DLD1 (cell line): ENCODE results near the gene UTP25.

Experiments used
- in situ Hi-C: cut with HindIII; loops from 2 replicates; pipeline ENCODE4 v1.10.0; 2017; ENCODE audit warnings: low sequenced_read_pairs

UTP25 gene

DNA sequence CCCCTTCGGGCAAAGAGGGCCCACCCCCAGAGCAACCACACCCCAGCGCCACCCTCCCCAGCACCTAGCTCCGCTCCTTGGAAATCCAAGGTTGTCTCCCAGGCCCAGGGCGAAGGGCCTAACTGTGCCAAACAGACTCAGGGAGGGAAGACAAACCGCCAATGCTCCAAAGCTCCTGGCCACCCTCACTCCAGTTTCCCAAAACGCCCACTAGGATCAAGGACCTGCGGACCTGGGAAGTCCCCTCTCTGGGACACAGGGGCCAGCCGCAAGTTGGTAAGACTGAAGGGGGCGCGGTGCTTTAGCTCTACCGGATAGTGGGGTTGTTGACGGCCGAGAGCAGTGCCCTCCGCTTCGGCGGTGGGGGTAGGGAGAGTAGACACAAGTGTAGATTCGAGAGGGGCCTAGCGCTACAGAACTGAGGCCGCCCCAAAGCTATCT is 22.4 kb upstream of the UTP25 start:
- in situ Hi-C loops = no loop called here

DNA sequence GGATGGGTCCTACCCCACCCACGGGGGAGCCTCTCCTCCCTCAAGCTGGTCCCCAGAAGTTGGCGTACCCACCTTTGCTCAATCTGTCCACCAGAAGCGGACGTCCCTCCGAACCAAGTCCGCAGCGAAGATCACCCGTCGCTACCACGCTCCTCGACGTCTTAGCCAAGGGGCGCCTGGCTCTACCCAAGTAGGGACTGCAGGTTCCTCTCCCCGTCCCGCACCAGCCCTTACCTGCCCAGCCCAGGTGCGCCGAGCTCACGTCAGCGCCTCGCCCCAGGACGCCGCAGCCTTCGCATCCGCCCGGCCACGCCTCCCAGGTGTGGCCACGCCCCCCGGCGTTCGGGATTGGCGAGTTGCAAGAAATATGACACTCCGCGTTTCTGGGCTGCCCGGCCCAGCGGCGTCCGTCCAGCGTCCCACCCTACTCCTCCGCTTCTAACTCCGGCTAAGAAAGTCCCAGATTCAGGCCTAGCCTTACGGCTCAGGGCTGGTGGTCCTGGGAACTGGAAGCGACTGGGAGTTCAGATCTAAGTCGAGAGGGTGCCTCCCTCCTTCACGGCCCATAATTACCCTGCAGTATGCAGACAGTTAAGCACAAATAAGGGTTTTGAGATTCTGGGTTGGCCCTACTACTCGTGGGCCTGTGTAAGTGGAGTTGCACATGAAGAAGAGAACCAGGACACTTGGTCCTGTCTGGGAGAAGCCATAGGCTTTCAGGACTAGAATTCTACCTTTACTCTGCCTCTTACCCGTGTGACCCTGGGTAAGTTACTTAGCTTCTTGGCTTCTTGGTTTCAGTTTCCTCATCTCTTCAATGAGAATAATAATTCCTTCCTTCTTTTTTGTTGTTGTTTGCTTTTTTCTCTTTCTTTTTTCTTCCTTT is 21.7 kb upstream of the UTP25 start, which contains the start of gene IRF6:
TSS of gene IRF6 (minus strand) at position 268 of the 886 bp plus-strand sequence. CDS start 4,729 bp downstream, outside the sequence.
- in situ Hi-C loops = no loop called here

GRCh38 chr1:209807509-209807908 is 20.3 kb upstream of the UTP25 start:
- in situ Hi-C loops = no loop called here

DNA sequence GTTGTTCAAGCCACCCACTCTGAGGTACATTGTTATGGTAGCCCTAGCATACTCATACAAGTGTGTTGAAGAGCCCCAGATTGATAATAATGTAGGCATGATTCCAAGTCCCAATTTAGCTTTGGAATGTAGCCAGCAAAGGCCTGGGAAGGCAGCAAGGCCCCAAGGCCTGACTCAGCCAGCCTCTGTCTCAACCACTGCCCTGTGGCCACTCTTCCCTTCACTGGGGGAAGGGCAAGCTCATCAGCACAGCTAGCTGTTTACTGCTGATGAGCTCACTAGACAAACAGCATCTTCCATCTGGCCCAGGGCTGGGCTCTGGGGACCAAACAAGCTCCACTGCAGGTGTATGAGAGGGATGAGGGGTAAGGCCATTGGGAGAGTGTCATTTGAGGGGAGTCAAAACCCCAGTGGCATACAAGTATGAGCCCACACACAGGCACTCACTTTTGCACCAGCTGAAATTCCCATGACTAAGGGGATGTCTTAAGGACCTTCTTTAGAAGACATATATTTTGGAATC is 19.7 kb upstream of the UTP25 start:
- in situ Hi-C loops = no loop called here

- in situ Hi-C loops = no loop called here
Measured at GRCh38 chr1:209809611-209810010, 18.2 kb upstream of the UTP25 start.

- in situ Hi-C loops = no loop called here
Measured at GRCh38 chr1:209810783-209811182, 17.0 kb upstream of the UTP25 start.

DNA sequence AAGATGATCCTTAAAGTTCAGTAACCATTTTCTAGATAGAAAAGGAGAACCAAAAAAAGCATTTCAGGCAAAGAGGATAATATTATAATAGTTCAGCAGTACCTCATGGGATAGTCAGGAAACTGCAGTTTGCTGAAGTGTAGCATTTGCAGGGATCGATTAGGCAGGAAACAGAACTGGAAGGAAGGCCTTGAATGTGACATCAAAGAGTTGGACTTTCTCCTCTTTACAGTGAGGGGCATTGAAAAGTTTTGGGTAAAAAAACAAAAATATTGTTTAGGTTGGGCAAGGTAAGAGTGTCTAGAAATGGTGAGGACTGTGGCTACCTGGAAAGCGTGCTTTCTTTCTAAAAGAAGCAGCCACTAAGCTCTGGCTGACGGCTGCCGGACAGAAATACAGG is 13.9 kb upstream of the UTP25 start:
- in situ Hi-C loops = no loop called here

- in situ Hi-C loops = no loop called here
Measured at GRCh38 chr1:209815490-209815889, 12.3 kb upstream of the UTP25 start.

- in situ Hi-C loops = no loop called here
Measured at GRCh38 chr1:209815931-209816341, 11.8 kb upstream of the UTP25 start.

DNA sequence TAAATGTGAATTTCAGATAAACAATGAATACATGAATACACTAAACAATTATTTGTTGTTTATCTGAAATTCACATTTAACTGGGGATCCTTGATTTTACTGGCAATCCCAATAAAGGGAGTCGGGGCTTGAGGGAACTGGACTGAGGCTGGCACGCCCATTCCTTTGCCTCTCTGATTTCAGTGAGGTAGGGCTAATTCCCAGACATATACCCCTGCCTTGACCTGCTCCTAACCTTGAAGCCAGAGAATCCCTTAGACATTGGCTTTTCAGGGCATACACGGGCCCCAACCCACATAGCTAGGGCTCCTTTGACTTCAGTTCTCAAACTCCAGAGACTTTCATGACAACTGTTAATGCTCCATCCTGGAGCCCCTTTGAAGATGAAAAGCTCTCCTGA is 10.8 kb upstream of the UTP25 start:
- in situ Hi-C loops = no loop called here

DNA sequence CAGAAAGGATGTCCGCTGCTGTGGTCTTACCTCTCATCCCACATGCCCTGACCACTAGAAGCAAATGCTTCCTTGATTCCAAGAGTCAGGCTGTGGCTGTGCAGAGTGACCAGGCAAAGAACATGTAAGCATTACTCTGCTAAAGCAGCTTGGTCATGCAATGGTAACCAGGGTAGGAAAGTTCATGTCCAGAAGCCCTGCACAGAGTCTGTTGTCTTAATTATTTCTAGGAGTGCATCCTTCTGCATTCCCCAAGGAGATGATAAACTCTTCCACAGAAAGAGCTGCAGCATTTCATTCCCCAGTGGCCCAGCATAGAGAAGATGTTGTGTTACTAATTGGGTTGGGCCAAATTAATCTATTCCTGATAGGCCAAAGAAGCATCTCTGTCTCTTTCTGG is 10.1 kb upstream of the UTP25 start:
- in situ Hi-C loops = no loop called here

DNA sequence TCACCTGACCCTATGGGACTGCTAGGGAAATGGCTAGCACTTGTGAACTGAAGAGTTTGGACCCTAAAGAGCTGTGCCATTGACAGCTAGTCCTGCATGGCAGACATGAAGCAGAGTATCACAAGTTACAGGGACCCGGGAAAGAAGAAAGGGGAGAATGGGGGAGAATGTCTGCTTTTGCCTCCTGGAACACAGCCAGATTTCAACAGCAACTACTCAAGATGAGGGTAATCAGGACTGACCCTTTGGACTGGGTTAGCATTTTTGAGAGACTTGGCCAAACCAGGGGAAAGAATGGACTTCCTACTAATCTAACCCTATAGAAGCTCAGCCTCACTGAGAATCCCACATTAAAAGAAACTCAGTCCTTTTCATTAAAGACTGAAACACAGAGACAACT is 8.7 kb upstream of the UTP25 start:
- in situ Hi-C loops = no loop called here

GRCh38 chr1:209820986-209821385 is 6.8 kb upstream of the UTP25 start:
- in situ Hi-C loops = no loop called here

GRCh38 chr1:209822706-209823105 is 5.1 kb upstream of the UTP25 start:
- in situ Hi-C loops = no loop called here

- in situ Hi-C loops = no loop called here
Measured at GRCh38 chr1:209823143-209824041, 4.4 kb upstream of the UTP25 start.

- in situ Hi-C loops = no loop called here
Measured at GRCh38 chr1:209825591-209826434, 2.0 kb upstream of the UTP25 start.

DNA sequence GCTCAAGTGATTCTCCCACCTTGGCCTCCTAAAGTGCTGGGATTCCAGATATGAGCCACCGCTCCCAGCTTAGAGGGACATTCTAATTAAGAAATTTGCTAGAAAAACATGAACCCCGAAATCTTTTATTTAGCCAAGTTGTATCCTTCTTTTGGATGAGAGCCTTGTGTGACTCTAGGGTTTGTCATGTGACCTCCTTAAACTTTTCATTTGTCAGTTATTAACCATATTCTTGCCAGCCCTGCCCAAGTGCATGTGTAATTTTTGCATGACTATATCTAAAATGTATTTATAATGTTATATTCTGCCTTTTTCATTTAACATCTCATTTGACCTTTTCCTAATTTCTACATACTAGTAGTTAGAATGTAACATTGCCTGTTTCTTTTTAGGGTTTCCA is 1.9 kb downstream of the UTP25 start:
- in situ Hi-C loops = no loop called here

GRCh38 chr1:209830722-209831121 is 3.0 kb downstream of the UTP25 start:
- in situ Hi-C loops = no loop called here

- in situ Hi-C loops = no loop called here
Measured at GRCh38 chr1:209831615-209832014, 3.8 kb downstream of the UTP25 start.

- in situ Hi-C loops = no loop called here
Measured at GRCh38 chr1:209835782-209836298, 8.1 kb downstream of the UTP25 start.
